SK-N-SH (cell line): ENCODE measurements around the gene SPATA20.

Experiments used
- CHD2 ChIP-seq: fragments of 150-350 bp; IDR thresholded peaks from 2 replicates; pipeline ENCODE4 v1.6.1; 2018; ENCODE audit warnings: low read length; ENCODE audit not compliant: partially characterized antibody
- CTCF ChIP-seq: fragments of 200-600 bp; sonication (generic); IDR thresholded peaks from 2 replicates; pipeline ENCODE4 v1.6.1; 2017; ENCODE audit warnings: antibody characterized with exemption, mild to moderate bottlenecking, moderate library complexity
- ELF1 ChIP-seq: IDR thresholded peaks from 2 replicates; pipeline ENCODE4 v1.4.0; 2012
- EP300 ChIP-seq, 2 experiments: IDR thresholded peaks; 2 replicates each; pipeline versions ENCODE4 v1.4.0 to v1.6.1; 2012; ENCODE audit warnings: borderline replicate concordance in 1 of 2, low read depth in 1 of 2, low read length in 1 of 2
- EZH2phosphoT487 ChIP-seq: fragments of 200-600 bp; sonication (generic); IDR thresholded peaks from 2 replicates; pipeline ENCODE4 v1.6.1; 2017; ENCODE audit warnings: low read depth, mixed run types, mild to moderate bottlenecking, antibody characterized with exemption, moderate library complexity, borderline replicate concordance
- FOXJ3 ChIP-seq: sonication (generic); formaldehyde crosslinking; IDR thresholded peaks from 2 replicates; pipeline ENCODE4 v1.5.1; 2020; ENCODE audit warnings: mild to moderate bottlenecking, missing genetic modification reagents
- FOXM1 ChIP-seq: IDR thresholded peaks from 2 replicates; pipeline ENCODE4 v1.4.0; 2012; ENCODE audit warnings: low read depth, mild to moderate bottlenecking
- NFIC ChIP-seq: IDR thresholded peaks from 2 replicates; pipeline ENCODE4 v1.4.0; 2012; ENCODE audit warnings: borderline replicate concordance
- RAD21 ChIP-seq: IDR thresholded peaks from 2 replicates; pipeline ENCODE4 v1.6.1; 2012; ENCODE audit warnings: mild to moderate bottlenecking, low read length
- RCOR1 ChIP-seq: fragments of 150-350 bp; IDR thresholded peaks from 2 replicates; pipeline ENCODE4 v1.6.1; 2017; ENCODE audit warnings: antibody characterized with exemption, low read length
- REST ChIP-seq: IDR thresholded peaks from 2 replicates; pipeline ENCODE4 v1.6.1; 2012; ENCODE audit warnings: mild to moderate bottlenecking, low read depth, low read length, moderate library complexity
- SIN3A ChIP-seq: IDR thresholded peaks from 2 replicates; pipeline ENCODE4 v1.6.1; 2012; ENCODE audit warnings: low read depth, mild to moderate bottlenecking, low read length, moderate library complexity, borderline replicate concordance
- TAF1 ChIP-seq: IDR thresholded peaks from 2 replicates; pipeline ENCODE4 v1.6.1; 2012; ENCODE audit warnings: low read depth, mild to moderate bottlenecking, low read length, moderate library complexity, borderline replicate concordance
- USF2 ChIP-seq: fragments of 150-350 bp; IDR thresholded peaks from 2 replicates; pipeline ENCODE4 v1.6.1; 2017; ENCODE audit warnings: antibody characterized with exemption, low read length, low read depth, borderline replicate concordance

- TF ChIP-seq EZH2phosphoT487 (no peak), RCOR1 (0 out of 2 replicates have a peak, but pooled peaks have one; percentile 9), USF2 (no peak), REST (no peak), CHD2 (no peak), TAF1 (no peak), NFIC (no peak), CTCF (no peak), SIN3A (no peak), FOXM1 (no peak), EP300 (IDR thresholded peaks at IDR 0.05; ENCODE audit: borderline replicate concordance in 1 of 2, low read depth in 1 of 2, low read length in 1 of 2) (no peak), FOXJ3 (CRISPR knock-in tag) (no peak), RAD21 (no peak), ELF1 (no peak)
These were observed 38.9 kb downstream of the SPATA20 start for GRCh38 chr17:50585891-50586290.
